ENCODE measurements around the gene DMD.

- TF ChIP-seq CTCF (IDR thresholded peaks at IDR 0.05) (no peak), POLR2A (IDR thresholded peaks at IDR 0.05) (no peak)
Measured at GRCh38 chrX:32867781-32868523, 343.4 kb downstream of the DMD start.
